H1 (cell line): Measurements from ENCODE around the gene OXLD1.
A peak's percentile ranks its signal among the peaks of the same experiment; 100 is the strongest.

ENCODE experiments used
- CTCF ChIP-seq, 3 experiments: IDR thresholded peaks; 1 replicate in 2 of 3; 2 replicates in 1 of 3; pipeline versions ENCODE4 v1.5.1 to v1.6.1; 2011; ENCODE audit warnings: low read length in 3 of 3, mild to moderate bottlenecking in 3 of 3, inconsistent platforms in 2 of 3, low read depth in 1 of 3, moderate library complexity in 1 of 3; ENCODE audit not compliant: insufficient read depth in 1 of 3; ENCODE audit errors: control extremely low read depth in 1 of 3
- EP300 ChIP-seq, 2 experiments: IDR thresholded peaks; 1 replicate in 1 of 2; 2 replicates in 1 of 2; pipeline ENCODE4 v1.6.1; 2011 to 2012; ENCODE audit warnings: low read depth in 2 of 2, low read length in 2 of 2, mild to moderate bottlenecking in 2 of 2, borderline replicate concordance in 1 of 2, inconsistent platforms in 1 of 2, moderate library complexity in 1 of 2
- GABPA ChIP-seq: IDR thresholded peaks from 2 replicates; pipeline ENCODE4 v1.6.1; 2011; ENCODE audit warnings: mild to moderate bottlenecking, low read length, moderate library complexity, borderline replicate concordance; ENCODE audit not compliant: insufficient read depth
- HDAC2 ChIP-seq, 2 experiments: fragments of 300-600 bp in 1 of 2; sonication (generic) in 1 of 2; IDR thresholded peaks; 2 replicates each; pipeline ENCODE4 v1.6.1; 2011 to 2012; ENCODE audit warnings: low read depth in 2 of 2, low read length in 2 of 2, mild to moderate bottlenecking in 2 of 2, moderate library complexity in 2 of 2, borderline replicate concordance in 1 of 2, inconsistent platforms in 1 of 2
- MAX ChIP-seq: IDR thresholded peaks from 2 replicates; pipeline ENCODE4 v1.6.1; 2012; ENCODE audit warnings: inconsistent platforms
- NRF1 ChIP-seq: IDR thresholded peaks from 2 replicates; pipeline ENCODE4 v1.6.1; 2011; ENCODE audit warnings: mild to moderate bottlenecking, low read depth, low read length, improper control_type of control experiment
- POLR2A ChIP-seq, 2 experiments: IDR thresholded peaks; 1 replicate in 1 of 2; 2 replicates in 1 of 2; pipeline ENCODE4 v1.6.1; 2011; ENCODE audit warnings: low read depth in 2 of 2, low read length in 2 of 2, mild to moderate bottlenecking in 2 of 2; ENCODE audit errors: control extremely low read depth in 1 of 2
- POLR2AphosphoS5 ChIP-seq: IDR thresholded peaks from 2 replicates; pipeline ENCODE4 v1.6.1; 2011; ENCODE audit warnings: low read depth, low read length
- SP1 ChIP-seq: IDR thresholded peaks from 2 replicates; pipeline ENCODE4 v1.6.1; 2011; ENCODE audit warnings: low read depth, low read length

GRCh38 chr17:81673561-81674258 is 7.3 kb upstream of the OXLD1 start:
- TF ChIP-seq CTCF (IDR thresholded peaks at IDR 0.05; ENCODE audit: control extremely low read depth in 1 of 3, insufficient read depth in 1 of 3, low read depth in 1 of 3, low read length in 3 of 3) = no peak
- peak in 1 of 2 experiments; percentile 23; a peak in 1 of 3 replicates for TF ChIP-seq POLR2A (IDR thresholded peaks at IDR 0.05; ENCODE audit: control extremely low read depth in 1 of 2, low read depth in 2 of 2, low read length in 2 of 2)
- TF ChIP-seq POLR2AphosphoS5 = no peak
- no peak for TF ChIP-seq NRF1
- no peak for TF ChIP-seq MAX
- TF ChIP-seq EP300 (IDR thresholded peaks at IDR 0.05; ENCODE audit: borderline replicate concordance in 1 of 2, low read depth in 2 of 2, low read length in 2 of 2) = no peak
- TF ChIP-seq GABPA = no peak
- no peak for TF ChIP-seq SP1
- TF ChIP-seq HDAC2 (IDR thresholded peaks at IDR 0.05; ENCODE audit: borderline replicate concordance in 1 of 2, low read depth in 2 of 2, low read length in 2 of 2) = no peak
